Activated naive CD8-positive, alpha-beta T cell treated with anti-CD3 and anti-CD28 coated beads, Interleukin-2, amount 50 U/mL, for 16 hours (primary cell): Measurements from ENCODE around the gene CFAP61.
"Not testable (repeated sequence)": the region's sequence is repeated elsewhere in the genome, so short reads cannot be mapped to it uniquely, and the experiment has no call there.

ENCODE experiments used
- DNase-seq: peaks from one replicate; pipeline ENCODE4 v3.0.0-alpha.2; 2020; ENCODE audit warnings: low read depth, low spot score

The CFAP61 gene

DNA sequence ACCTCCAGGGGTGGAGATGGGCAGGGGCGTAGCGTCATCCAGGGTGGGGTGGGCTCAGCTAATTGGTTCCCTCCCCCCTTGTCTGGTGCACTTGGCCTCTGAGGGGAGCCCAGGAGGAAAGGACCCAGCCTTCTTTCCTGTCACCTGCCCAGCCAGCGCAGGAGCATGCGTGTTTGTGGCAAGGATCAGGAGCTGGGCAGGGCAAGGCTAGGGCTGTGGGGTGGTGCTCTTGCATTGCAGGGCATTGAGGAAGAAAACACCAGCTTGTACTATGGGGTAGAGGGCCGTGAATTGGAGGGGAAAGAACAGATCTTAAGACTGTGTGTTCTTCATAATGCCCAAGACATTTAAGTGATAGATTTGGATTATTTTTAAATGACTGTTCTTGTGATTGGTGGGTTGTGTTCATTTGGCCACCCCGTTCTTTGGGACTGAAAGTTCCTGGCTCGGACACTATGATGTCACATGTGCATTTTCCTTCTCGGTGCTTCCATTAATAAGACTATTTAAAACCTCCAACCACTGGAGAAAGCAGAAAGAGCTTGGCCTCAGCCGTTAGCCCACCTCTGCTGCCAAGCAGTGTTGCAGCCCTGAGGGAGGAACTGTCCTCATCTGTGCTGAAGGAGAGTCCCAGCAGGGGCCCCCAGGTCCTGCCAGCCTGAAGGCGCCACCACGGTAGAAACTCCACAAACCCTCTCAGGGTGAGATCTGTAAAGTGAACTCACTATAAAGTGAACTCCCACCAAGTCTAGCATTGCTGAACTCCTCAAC is 179.4 kb downstream of the CFAP61 start:
- DNase-seq: no peak

DNA sequence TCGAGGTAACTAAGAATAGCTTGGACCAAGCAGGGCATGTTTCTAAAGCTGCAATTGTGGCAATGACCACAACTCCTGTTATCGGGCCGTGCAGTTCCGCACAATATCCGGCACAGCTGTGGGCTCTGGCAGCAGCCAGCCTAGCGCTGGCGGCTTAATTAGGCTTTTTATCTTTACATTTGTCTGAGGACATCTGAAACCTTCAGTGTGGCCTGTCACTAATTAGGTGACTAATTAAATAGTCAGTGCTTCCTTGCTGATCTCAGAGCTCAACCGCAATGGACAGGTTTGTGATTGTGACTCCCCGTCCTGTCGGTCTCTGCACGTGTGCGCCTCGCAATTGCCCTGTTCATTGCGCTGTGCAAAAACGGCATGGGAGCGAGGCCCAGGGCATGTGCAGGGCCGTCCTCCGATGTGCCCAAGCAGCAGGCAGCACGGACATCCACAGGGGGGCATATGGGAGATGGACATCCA is 180.7 kb downstream of the CFAP61 start:
- no peak for DNase-seq

DNA sequence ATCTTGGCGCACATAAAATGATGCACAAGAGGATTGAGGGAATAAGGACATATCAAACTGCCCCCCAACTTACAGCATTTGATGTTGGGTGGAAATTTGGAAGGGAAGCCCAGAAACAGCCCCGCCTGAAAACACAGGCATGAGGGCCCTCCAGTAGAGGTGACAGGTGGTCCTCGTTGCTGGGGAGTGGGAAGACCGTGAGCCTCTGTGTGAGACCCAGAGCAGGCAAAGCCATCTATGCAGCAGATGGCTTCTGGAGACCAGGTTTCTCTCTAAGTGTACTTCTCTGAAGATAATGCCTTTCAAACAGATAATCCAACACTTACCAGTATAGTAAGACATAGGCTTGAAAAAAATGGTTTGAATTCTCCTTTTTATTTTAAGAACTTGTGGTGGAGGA is 183.3 kb downstream of the CFAP61 start:
- DNase-seq: no peak

DNA sequence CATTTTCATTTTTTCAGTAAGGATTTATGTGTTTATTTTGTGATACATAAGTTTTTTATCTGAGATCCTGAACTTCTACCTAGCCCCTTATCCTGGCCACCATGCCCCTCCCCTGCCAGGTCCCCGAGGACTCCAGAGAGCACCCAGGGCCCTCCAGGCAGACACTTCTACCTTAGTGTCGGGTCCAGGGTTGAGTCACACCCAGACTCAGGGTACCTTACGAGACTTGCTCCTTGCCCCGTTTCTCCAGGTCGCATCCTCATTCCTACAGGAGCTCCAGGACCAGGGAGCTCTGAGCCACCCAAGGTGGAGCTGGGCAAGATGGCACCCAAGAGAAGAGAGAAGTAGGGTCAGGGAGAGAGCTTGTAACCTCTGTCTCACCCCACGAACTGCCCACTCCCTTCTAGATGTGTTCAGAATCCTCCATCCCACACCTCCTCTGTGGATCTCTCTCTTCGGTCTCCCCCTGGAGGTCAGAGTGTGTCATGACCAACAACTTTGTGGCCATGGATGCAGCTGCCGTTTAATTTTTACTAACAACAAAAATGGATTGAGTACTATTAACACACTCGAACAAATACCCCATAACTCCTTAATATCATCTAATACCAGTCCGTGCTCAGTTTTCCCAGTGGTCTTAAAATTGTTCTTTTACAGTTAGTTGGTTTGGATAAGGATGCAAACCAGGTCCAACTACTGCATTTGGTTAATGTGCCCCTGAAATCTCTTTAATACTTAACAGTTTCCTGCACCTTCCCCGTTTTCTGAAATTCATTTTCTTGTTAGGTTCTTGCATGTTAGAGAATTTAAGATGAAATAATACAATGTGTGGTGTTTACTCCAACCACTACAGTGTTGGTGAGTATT is 185.0 kb downstream of the CFAP61 start:
- no peak for DNase-seq

DNA sequence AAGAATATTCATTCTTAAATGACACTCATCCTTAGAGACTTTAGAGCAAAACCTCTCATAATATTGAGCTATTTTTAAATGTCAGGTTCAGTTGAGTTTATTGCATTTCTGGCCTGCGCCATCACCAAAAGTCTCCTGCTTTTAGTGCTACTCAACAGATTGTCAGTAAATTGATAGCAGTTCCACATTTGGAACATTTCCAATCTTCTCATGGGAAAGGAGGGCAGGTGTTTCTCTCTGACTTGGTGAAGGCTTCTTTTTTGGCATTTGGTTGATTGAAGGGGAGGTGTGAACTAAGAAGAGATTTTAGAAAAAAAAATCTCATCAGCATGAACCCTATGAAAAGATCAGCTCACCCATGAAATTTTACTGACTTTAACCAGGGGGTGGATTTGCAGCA is 189.6 kb downstream of the CFAP61 start:
- DNase-seq: no peak

DNA sequence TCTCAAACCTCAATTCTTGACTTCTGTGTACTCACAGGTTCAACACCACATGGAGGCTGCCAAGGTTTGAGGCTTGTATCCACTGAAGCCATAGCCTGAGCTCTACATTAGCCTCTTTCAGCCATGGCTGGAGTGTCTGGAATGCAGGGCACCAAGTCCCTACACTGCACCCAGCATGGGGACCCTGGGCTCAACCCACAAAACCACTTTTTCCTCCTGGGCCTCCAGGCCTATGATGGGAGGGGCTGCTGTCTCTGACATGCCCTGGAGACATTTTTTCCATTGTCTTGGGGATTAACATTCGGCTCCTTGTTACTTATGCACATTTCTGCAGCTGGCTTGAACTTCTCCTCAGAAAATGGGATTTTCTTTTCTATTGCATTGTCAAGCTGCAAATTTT is 192.1 kb downstream of the CFAP61 start:
- not testable (repeated sequence) for DNase-seq

DNA sequence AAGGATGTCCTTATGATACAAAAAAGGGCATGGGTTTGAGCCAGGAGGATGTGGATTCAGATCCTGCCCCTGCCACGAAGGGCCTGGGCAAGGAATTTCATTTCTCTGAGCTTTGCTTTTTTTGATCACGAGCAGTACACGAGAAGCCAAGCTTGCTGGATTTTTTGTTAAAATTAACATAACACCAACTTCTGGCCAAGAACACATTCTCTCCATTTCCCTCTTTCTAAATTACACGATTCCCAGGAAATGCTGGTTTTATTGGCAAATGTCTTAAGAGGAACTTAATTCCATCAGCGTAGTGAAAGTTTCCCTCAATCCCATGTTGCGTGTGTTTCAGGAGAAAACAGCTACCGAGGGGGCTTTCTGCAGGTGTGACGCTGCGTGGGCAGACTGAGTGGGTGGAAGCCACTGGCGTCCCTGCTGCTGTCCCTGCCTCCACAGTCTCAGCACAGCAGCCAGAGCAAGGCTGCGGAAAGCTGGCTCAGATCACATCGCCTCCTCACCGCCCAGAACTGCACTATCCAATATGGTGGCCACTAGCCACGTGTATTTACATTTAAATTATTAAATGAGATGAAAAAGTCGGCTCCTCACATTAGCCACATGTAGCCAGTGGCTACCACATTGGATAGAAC is 194.8 kb downstream of the CFAP61 start:
- no peak for DNase-seq

DNA sequence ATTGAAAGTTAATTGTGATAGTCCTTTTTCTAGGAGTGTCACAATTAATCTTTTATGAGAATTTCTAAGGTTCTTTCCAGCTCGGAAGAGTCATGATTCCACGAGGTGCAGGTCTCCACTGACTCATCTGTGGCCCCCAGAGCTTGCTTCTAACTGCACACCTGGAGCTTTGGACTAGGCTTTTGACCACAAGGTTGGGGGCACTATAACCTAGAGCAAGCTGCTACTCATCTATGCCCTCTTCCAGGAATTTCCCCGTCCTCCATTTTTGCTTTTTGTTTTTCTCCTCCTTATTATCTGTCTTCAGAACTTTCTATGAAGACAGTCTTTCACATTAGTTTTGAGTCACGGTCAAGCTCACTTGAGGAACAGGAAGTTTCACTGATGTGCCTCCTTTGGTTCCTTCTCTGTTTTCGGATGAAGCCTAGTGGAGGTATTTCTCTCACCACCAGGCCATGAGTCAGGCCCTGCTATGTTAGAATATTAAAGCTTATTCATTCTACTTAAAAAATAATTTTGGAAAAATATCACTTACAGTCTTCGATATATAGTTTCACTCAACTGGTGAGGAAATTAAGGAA is 196.4 kb downstream of the CFAP61 start:
- DNase-seq: no peak

DNA sequence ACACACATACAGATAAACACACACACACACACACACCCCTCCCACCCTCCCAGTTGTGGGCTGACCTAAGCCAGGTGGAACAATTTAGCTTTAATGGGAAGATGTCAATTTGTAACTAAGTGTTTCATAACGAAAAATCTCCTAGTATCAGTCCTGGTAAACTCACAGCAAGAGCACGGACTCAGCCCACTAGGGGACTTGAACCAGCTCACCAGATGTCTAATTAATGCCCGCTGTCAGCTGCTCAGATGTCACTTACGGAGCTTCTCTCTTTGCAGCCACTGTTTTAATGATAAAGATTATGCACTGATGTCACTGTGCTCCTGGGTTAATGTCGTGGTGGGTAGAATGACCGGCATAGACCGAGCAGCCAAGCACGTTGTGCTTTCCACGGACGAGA is 199.0 kb downstream of the CFAP61 start:
- no peak for DNase-seq

DNA sequence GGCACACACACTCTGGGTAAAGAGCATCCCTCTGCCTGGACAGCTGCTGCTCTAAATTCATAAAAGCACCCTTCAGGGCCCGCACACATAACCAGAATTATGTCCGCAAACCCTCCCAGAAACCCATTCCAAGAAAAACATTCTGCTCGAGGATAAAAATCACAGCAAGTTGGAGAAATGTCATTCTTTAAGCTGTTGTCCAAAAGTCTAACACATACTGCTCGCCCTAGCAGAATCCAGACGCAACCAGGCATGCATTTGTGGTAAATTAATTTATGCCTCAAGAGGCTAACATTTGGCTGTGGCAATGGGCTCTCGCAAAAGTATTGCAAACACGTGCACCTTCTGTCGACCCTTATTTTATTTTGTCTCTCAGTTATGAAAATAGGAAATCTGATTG is 199.5 kb downstream of the CFAP61 start:
- DNase-seq: no peak

DNA sequence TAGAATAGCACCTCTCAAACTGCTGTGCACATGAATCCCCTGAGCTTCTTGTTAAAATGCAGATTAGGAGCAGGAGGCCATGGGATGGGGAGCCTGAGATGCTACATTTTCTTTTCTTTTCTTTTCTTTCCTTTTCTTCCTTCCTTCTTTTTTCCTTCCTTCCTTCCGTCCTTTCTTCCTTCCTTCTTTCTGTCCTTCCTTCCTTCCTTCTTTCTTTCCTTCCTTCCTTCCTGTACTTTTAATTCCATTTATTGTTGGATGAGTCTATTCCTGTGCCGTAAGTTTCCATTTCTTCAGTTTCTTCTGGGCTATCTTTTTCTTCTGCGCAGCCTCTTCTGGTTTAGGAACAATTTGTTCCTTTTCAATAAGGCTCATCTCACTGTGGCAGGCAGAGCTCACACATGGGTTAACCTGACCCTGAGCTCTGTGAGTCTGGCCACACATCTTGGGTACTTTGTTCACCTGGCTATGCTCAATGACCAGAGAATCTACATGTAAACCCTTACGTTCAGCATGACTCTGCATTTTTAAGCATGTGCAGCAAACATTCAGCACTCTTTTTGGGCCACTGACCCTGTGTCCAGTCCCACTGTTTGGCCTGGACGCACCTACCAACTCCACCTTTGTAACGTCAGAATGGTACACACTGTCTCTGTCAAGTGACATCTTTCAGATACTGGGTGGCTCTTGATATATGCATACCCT is 200.9 kb downstream of the CFAP61 start:
- DNase-seq: no peak

DNA sequence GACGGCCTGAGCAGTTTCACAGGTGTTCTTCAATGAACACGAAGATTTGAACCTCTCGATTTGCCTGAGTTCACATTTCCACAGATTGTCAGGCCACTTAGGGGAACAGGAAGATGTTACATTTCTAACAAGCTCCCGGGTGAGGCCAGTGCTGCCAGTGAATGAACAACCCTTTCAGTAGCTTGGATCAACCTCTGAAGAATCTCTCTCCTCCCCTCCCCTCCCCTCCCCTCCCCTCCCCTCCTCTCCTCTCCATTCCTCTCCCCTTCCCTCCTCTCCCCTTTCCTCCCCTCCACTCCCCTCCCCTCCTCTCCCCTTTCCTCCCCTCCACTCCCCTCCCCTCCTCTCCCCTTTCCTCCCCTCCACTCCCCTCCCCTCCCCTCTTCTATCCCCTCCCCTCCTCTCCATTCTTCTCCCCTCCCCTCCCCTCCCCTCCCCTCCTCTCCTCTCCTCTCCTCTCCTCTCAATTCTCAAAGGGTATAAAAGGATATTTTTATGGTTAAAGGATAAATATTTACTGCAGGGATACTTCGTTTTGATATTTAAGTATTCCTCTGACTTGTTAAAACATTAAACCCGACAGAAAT is 201.5 kb downstream of the CFAP61 start:
- DNase-seq: no peak

DNA sequence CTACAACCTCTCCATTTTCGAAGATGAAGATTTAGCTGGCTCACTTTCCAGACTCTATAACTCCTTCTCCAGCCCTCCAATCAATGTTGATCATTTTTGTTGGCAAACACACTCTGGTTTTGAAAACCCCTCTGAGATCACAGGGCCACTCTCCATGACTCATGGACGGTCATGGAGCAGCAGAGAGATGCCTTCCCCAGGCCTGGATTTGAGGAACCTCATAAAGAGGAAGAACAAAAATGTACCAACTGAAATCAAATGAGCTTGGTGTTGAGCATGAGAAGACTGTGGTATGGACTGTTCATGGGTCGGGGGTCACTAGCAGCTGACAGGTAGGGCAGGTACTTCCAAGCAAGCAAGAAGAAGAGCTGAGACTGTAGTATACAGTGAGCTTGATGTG is 202.8 kb downstream of the CFAP61 start:
- DNase-seq: no peak

DNA sequence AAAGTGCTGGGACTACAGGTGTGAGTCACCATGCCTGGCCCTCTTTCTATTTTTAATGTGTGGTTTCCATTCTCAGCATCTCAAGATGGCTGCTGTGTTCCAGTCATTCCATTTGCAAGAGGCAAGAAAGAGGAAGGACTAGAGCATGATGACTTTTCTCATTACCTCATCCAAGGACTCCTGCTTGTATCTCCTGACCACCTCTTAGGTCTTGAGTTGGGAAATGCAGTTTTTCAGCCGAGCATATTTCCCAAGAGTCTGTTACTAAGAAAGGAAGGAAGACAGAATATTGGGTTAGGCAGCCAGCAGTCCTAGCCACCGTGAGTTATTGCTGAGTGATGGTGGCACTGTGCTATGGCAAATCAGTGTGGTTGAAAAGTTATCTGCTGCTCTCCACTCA is 207.2 kb downstream of the CFAP61 start:
- no peak for DNase-seq

DNA sequence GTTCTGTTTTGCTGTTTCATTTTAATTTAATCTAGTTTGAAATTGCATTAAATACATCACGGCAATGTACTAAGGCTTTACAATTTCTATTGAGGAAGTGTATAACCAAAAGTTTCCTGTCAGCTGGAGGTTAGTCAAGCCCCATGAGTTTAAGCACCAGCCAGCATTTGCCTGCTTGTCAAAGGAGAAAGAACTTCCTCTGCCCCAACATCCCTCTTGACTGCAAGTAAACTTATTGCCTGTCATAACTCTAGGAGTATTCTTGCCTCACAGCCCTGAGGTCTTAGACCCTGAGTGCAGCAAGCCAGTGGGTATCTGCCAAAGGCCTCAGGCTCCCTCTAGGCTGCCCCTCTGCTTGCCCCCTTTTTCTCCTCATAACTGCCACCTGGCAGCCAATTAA is 208.8 kb downstream of the CFAP61 start:
- DNase-seq: no peak

DNA sequence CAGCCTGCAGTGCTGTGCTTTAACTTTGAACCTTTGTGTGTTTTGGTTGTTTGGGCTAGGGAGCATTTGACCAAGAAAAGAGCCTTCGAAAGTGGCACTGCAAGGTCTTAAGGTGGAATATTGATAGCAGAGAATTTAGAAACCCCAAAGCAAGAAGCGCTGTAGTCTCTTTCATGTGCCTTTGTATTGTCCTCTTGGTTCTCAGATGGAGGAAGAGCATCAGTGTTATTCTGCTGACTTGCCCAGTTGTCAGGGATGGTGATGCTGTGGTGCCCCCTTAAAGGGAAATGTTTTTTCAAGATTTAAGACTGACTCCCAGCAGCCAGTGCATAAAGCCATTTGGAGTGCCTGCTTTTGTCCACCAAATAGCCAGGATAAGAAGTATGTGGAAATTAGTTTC is 212.9 kb downstream of the CFAP61 start:
- no peak for DNase-seq

DNA sequence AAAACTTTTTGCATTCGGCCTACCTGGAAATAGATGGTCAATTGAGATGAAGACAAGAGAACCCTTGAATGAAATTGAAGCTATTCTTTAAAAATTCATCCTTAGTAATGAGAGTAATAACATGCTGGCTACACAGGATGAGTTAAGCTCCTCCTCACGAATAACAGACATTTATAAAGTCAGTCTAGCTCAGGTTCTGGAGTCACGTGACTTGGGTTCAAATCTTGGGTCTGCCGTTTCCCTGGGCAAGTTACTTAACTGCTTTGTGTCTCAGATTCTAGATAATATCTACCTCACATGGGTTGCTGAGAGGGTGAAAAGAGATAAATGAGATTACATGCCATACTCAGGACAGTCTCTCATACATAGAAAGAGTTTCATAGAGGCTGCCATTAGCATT is 214.2 kb downstream of the CFAP61 start:
- no peak for DNase-seq

DNA sequence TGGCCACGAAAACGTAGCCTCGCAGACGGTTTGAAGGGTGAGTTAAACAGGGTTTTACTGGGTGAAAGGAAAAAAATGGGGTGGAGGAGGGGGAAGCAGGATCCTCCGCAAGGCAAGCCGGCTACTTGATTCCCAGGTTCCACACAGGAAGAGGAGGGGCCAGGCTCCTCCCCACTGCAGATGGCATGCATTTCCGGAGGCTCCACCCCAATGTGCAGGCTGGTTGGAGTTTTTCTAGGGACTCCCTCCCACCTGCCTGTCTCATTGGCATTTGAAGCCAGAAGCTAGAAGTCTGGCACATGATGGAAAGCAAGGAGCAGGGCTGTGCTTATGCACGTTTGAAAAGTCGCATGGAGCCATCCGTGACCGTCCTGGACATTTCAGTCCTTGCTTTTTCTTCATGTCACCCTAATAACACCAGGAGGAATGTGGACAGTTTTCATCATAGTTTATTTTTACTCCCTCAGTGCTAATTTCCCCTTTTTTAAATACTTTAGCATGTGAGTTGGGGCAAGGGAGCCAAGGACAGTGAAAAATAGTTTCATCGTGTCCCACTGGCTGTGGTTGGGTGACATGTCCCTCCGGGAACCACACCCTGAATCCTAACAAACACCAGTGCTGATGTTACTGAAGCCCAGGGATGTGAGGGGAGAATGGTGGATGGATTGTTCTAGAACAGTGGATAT is 215.5 kb downstream of the CFAP61 start:
- no peak for DNase-seq

DNA sequence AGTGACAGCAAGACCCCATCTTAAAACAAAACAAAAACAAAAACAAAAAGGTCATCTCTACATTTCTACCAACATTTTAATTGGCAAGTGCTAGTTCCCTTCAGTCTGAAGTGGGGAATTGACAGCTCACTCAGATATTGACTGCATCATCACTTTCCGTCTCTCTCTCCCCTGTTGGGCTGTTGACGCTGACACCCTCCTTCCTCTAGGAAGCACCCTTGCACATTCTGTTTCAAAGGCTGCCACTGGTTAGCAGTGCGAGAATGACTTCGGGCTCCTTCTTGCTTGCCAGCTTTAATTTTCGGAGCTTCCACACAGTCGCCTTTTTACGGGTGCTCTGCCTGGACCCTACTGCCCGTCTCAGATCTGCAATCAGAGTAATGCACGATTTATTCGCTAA is 218.9 kb downstream of the CFAP61 start:
- DNase-seq: no peak

DNA sequence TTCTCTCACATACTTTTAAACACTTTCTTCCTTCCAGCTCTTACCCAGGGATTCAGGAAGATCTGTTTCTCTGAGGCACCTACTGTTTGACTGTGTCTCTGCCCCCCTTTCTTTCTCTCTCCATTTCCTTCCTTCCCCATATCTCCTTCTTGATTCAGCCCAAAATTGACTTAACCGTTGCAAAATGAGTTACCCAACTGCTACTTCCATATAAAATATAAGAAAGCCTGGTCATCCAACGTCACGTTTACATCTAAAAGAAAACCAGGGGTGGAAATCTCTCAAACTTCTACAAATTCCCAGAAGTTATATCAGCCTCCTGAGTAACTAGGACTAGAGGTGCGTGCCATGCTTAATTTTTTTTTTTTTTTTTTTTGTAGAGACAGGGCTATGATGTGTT is 220.4 kb downstream of the CFAP61 start:
- DNase-seq: no peak

DNA sequence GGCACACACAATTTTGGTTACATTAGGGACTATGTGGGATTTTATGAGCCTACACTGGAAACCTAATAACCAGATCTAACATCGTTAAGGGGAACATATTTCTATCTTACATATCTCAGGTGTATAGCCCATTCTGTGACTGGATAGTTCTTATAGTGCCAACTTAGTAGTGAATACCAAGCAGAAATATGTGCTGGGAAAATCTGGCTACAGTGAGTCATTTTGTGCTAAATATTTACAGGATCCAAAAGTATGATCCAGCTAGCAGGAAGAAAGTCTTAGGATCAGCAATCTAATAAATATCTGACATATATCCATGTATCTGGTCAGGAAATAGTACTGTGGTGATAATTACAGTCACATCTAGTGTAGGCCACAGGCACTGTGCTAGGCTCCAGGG is 221.0 kb downstream of the CFAP61 start:
- DNase-seq: no peak
